ENCODE data around the gene CRYBG1. TPM values are rescaled to one million over a fixed set of nuclear protein-coding genes. Genes with fewer than 3 reads are reported as not detected.
"Not testable (repeated sequence)": the region's sequence is repeated elsewhere in the genome, so short reads cannot be mapped to it uniquely, and the experiment has no call there.

The CRYBG1 gene
- total and polyA plus RNA-seq, 10 of the 15 experiments (the other 5 are each of a cell fraction or from before 2014, with no cell fraction given) = 6.5 to 57.0 (median 25.2) TPM

DNA sequence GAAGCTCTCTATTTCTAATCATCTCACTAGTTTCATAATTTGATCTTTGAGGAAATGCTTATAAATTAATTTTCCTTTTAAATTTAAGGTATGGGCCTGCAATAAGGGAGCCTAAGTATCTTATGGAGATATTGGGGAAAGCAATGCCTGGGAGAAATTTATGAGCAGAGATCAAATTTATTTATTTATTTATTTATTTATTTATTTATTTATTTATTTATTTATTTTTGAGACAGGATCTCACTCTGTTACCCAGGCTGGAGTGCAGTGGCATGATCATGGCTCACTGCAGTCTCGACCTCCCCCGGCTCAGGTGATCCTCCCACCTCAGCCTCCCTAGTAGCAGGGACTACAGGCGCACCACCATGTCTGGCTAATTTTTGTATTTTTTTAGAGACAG is 155.1 kb downstream of the CRYBG1 start:
- in situ Hi-C loops (cut with MboI) = loop anchor here (25.0 kb wide), 1 partner anchor 1053 kb away; no protein-coding TSS in a partner anchor
- H3K9ac ChIP-seq (ENCODE audit: control insufficient read depth, insufficient read depth, low read length) = 0 out of 2 replicates have a peak overlapping the region, but pooled peaks have one; percentile 24
- ChIA-PET SMC1A (ENCODE audit: uncharacterized antibody, unreplicated experiment) (interaction anchor here (1.1 to 1.3 kb wide), 2 partner anchors 21 to 67 kb away, joined by 3 to 5 read pairs; no protein-coding TSS in a partner anchor), CTCF (interaction anchor here (1.5 kb wide), 1 partner anchor 14 kb away, joined by 6 read pairs; no protein-coding TSS in a partner anchor), RAD21 (ENCODE audit: unreplicated experiment) (interaction anchor here (1.1 kb wide), 1 partner anchor 51 kb away, joined by 3 read pairs; no protein-coding TSS in a partner anchor)
- FAIRE-seq; BruUV-seq (replicated peaks); H3K36me3 ChIP-seq (ENCODE audit: control insufficient read depth in 2 of 2, insufficient read depth in 2 of 2, low read length in 1 of 2); H3K9me3 ChIP-seq (replicated peaks; ENCODE audit: control insufficient read depth, insufficient read depth, low read length); H3K4me1 ChIP-seq (ENCODE audit: control insufficient read depth, insufficient read depth, low read length); H4K20me1 ChIP-seq (ENCODE audit: control insufficient read depth, insufficient read depth); H3K27ac ChIP-seq (ENCODE audit: control insufficient read depth, insufficient read depth); DNase-seq (ENCODE audit: low read depth, low spot score); H3K27me3 ChIP-seq (replicated peaks in 1 of 2; ENCODE audit: control insufficient read depth in 2 of 2, insufficient read depth in 2 of 2, low read length in 1 of 2); H2AFZ ChIP-seq (ENCODE audit: control insufficient read depth, low read depth, low read length); ATAC-seq; POLR2A ChIA-PET; intact Hi-C loops (cut with micrococcal nuclease; ENCODE audit: unreplicated experiment): not testable (repeated sequence)
- H3K79me2 ChIP-seq (ENCODE audit: control insufficient read depth, insufficient read depth, low read length) = peaks cover 76% of the 10 kb centered on the region
- peak overlapping the region; percentile 95; the same call in 1 of the 2 replicates for H3K4me2 ChIP-seq (ENCODE audit: control insufficient read depth, insufficient read depth)
- peak overlapping the region; percentile 87 for H3K4me3 ChIP-seq
- 87% methylated on average over 3 of the region's 3 CpGs for WGBS (ENCODE audit: insufficient coverage, insufficient replicate concordance, low lambda C conversion rate, missing lambda C conversion rate)

DNA sequence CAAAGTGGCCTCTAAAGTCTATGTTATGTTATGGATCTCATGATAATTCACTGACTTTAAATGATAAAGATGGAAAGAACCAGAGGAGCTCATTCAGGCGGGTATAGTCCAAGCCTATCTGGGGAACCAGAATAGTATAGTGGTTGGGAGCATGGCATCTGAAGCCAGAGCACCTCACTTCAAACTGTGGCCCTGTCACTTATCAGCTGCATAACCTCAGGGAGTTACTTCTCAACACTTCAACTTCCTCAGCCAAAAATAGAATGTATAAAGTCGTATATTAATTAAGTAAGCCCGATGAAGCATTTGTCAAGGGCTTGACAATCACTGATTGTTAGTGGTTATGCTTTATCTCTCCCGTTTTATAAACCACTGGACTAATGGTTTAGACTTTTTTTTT is 156.1 kb downstream of the CRYBG1 start:
- BruUV-seq (replicated peaks) = no TSS peak
- Histone ChIP-seq H3K36me3 (ENCODE audit: control insufficient read depth in 2 of 2, insufficient read depth in 2 of 2, low read length in 1 of 2) (no peaks in the 10 kb centered on the region), H3K9me3 (replicated peaks; ENCODE audit: control insufficient read depth, insufficient read depth, low read length) (no peaks in the 10 kb centered on the region), H3K27me3 (replicated peaks in 1 of 2; ENCODE audit: control insufficient read depth in 2 of 2, insufficient read depth in 2 of 2, low read length in 1 of 2) (no peaks in the 10 kb centered on the region), H3K4me3 (peak overlapping the region; percentile 42), H3K27ac (ENCODE audit: control insufficient read depth, insufficient read depth) (peak overlapping the region; percentile 63), H3K4me2 (ENCODE audit: control insufficient read depth, insufficient read depth) (peak overlapping the region; percentile 28), H2AFZ (ENCODE audit: control insufficient read depth, low read depth, low read length) (no peak overlapping the region), H4K20me1 (ENCODE audit: control insufficient read depth, insufficient read depth) (no peaks in the 10 kb centered on the region), H3K9ac (ENCODE audit: control insufficient read depth, insufficient read depth, low read length) (peak overlapping the region; percentile 24; the same call in 1 of the 2 replicates), H3K79me2 (ENCODE audit: control insufficient read depth, insufficient read depth, low read length) (peaks cover 80% of the 10 kb centered on the region), H3K4me1 (ENCODE audit: control insufficient read depth, insufficient read depth, low read length) (no peaks in the 10 kb centered on the region)
- in situ Hi-C loops (cut with MboI) (loop anchor here (25.0 kb wide), 1 partner anchor 1054 kb away; no protein-coding TSS in a partner anchor), intact Hi-C loops (cut with micrococcal nuclease; ENCODE audit: unreplicated experiment) (no loop called here)
- ATAC-seq = no peak
- 10% methylated on average over 4 of the region's 4 CpGs for WGBS (ENCODE audit: insufficient coverage, insufficient replicate concordance, low lambda C conversion rate, missing lambda C conversion rate)
- RAD21 ChIA-PET (ENCODE audit: unreplicated experiment) = interaction anchor here (0.6 to 1.1 kb wide), 3 partner anchors 42 to 120 kb away, joined by 3 to 4 read pairs (median 4); no protein-coding TSS in a partner anchor
- CTCF ChIA-PET = interaction anchor here (1.1 to 1.5 kb wide), 3 partner anchors 11 to 49 kb away, joined by 3 to 6 read pairs (median 5); no protein-coding TSS in a partner anchor
- SMC1A ChIA-PET (ENCODE audit: uncharacterized antibody, unreplicated experiment) = interaction anchor here (1.0 to 1.3 kb wide), 6 partner anchors 20 to 74 kb away, joined by 3 to 5 read pairs (median 3); no protein-coding TSS in a partner anchor
- POLR2A ChIA-PET = interaction anchor here (0.7 kb wide), 2 partner anchors 11 to 17 kb away, joined by 4 to 7 read pairs; no protein-coding TSS in a partner anchor
- no peak for DNase-seq (ENCODE audit: low read depth, low spot score)
- FAIRE-seq = no peak
- no peak for TF ChIP-seq EP300 (IDR thresholded peaks at IDR 0.05; ENCODE audit: borderline replicate concordance in 1 of 2, control insufficient read depth in 1 of 2, low read depth in 2 of 2, low read length in 2 of 2)
- TF ChIP-seq, protein P1, sequence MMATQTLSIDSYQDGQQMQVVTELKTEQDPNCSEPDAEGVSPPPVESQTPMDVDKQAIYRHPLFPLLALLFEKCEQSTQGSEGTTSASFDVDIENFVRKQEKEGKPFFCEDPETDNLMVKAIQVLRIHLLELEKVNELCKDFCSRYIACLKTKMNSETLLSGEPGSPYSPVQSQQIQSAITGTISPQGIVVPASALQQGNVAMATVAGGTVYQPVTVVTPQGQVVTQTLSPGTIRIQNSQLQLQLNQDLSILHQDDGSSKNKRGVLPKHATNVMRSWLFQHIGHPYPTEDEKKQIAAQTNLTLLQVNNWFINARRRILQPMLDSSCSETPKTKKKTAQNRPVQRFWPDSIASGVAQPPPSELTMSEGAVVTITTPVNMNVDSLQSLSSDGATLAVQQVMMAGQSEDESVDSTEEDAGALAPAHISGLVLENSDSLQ (IDR thresholded peaks at IDR 0.05) = peak; percentile 62; the same call in 1 of the 2 replicates
- TF ChIP-seq JUNB (IDR thresholded peaks at IDR 0.05) = no peak
- TF ChIP-seq, protein P2, sequence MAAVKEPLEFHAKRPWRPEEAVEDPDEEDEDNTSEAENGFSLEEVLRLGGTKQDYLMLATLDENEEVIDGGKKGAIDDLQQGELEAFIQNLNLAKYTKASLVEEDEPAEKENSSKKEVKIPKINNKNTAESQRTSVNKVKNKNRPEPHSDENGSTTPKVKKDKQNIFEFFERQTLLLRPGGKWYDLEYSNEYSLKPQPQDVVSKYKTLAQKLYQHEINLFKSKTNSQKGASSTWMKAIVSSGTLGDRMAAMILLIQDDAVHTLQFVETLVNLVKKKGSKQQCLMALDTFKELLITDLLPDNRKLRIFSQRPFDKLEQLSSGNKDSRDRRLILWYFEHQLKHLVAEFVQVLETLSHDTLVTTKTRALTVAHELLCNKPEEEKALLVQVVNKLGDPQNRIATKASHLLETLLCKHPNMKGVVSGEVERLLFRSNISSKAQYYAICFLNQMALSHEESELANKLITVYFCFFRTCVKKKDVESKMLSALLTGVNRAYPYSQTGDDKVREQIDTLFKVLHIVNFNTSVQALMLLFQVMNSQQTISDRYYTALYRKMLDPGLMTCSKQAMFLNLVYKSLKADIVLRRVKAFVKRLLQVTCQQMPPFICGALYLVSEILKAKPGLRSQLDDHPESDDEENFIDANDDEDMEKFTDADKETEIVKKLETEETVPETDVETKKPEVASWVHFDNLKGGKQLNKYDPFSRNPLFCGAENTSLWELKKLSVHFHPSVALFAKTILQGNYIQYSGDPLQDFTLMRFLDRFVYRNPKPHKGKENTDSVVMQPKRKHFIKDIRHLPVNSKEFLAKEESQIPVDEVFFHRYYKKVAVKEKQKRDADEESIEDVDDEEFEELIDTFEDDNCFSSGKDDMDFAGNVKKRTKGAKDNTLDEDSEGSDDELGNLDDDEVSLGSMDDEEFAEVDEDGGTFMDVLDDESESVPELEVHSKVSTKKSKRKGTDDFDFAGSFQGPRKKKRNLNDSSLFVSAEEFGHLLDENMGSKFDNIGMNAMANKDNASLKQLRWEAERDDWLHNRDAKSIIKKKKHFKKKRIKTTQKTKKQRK (IDR thresholded peaks at IDR 0.05; ENCODE audit: low read depth, low read length) = no peak
- no peak for TF ChIP-seq STAT3 (IDR thresholded peaks at IDR 0.05; ENCODE audit: low read depth, low read length)
- TF ChIP-seq RUNX3 (IDR thresholded peaks at IDR 0.05; ENCODE audit: low read length) = peak; percentile 26; the same call in 1 of the 2 replicates
- no peak for TF ChIP-seq EGR1 (IDR thresholded peaks at IDR 0.05; ENCODE audit: borderline replicate concordance in 1 of 2, low read depth in 2 of 2, low read length in 2 of 2)
- no peak for TF ChIP-seq SMAD5 (IDR thresholded peaks at IDR 0.05; ENCODE audit: low read depth)
- no peak for TF ChIP-seq ZNF207 (IDR thresholded peaks at IDR 0.05; ENCODE audit: borderline replicate concordance)
- no peak for TF ChIP-seq YY1 (IDR thresholded peaks at IDR 0.05; ENCODE audit: low read depth, low read length)
